HCT116 (cell line): ENCODE results near the gene UBE2D4. TPM values are rescaled to one million over a fixed set of nuclear protein-coding genes. Genes with fewer than 3 reads are reported as not detected.

Experiments
- ATAC-seq: fragments of 200-7000 bp; cut with Tn5 transposase; 2 replicates; pipeline ENCODE4 v1.9.1; 2020; ENCODE audit warnings: mild to moderate bottlenecking, moderate library complexity
- BruUV-seq: library from RNA; stranded (reverse); fragments of 400-500 nt; replicated peaks from 2 replicates; lab custom pipeline; 2021; lab: Mats Ljungman, UMichigan
- CTCF ChIA-PET: fragments of 300-600 bp; sonication (Branson Sonifier 250); formaldehyde crosslinking; loops from one replicate; lab custom pipeline; 2021; ENCODE audit warnings: antibody characterized with exemption; lab: Charles Lee
- POLR2A ChIA-PET: fragments of 300-600, 350-600 bp; sonication (Branson Sonifier 250); formaldehyde crosslinking; loops from one replicate; lab custom pipeline; 2021; ENCODE audit warnings: antibody characterized with exemption; lab: Charles Lee
- RAD21 ChIA-PET, 2 experiments: fragments of 300-600 bp; sonication (Branson Sonifier 250); formaldehyde crosslinking; loops; one replicate each; lab custom pipeline; 2023; ENCODE audit warnings: low total read pairs in 2 of 2; ENCODE audit not compliant: uncharacterized antibody in 2 of 2, unreplicated experiment in 2 of 2, low non-redundant PET in 1 of 2; lab: Charles Lee
- DNase-seq: peaks from one replicate; pipeline ENCODE4 v3.0.0-alpha.2; 2010; ENCODE audit warnings: low read depth, low spot score
- H2AFZ ChIP-seq: fragments of 200-600 bp; shearing (Covaris generic), sonication (generic); 2 replicates; pipeline ENCODE4 v1.6.1; 2017; ENCODE audit warnings: low read depth, mixed run types, mixed read lengths, antibody characterized with exemption, low read length; ENCODE audit not compliant: poor library complexity, severe bottlenecking
- H3K27ac ChIP-seq: 2 replicates; pipeline ENCODE4 v1.5.1; 2012; ENCODE audit warnings: low read depth, low read length
- H3K27me3 ChIP-seq: fragments of 200-600 bp; sonication (generic); 2 replicates; pipeline ENCODE4 v1.6.1; 2016; ENCODE audit warnings: mixed run types, low read length, mixed read lengths; ENCODE audit not compliant: insufficient read depth
- H3K36me3 ChIP-seq, 2 experiments: fragments of 200-500 bp in 1 of 2; fragments of 200-600 bp in 1 of 2; sonication (Bioruptor generic) in 1 of 2; sonication (generic) in 1 of 2; 2 replicates each; pipeline versions ENCODE4 v1.5.1 to v1.6.1; 2014 to 2016; ENCODE audit warnings: low read length in 2 of 2, inconsistent platforms in 1 of 2, mixed read lengths in 1 of 2, mixed run types in 1 of 2; ENCODE audit not compliant: insufficient read depth in 2 of 2, control insufficient read depth in 1 of 2
- H3K4me1 ChIP-seq, 2 experiments: fragments of 200-600 bp in 1 of 2; sonication (generic) in 1 of 2; 2 replicates each; pipeline versions ENCODE4 v1.5.1 to v1.6.1; 2012 to 2017; ENCODE audit warnings: low read length in 2 of 2, inconsistent platforms in 1 of 2, mild to moderate bottlenecking in 1 of 2, mixed read lengths in 1 of 2, mixed run types in 1 of 2, moderate library complexity in 1 of 2; ENCODE audit not compliant: insufficient read depth in 2 of 2, control insufficient read depth in 1 of 2
- H3K4me2 ChIP-seq: fragments of 200-600 bp; sonication (generic); 2 replicates; pipeline ENCODE4 v1.6.1; 2017; ENCODE audit warnings: mixed run types, low read length, mixed read lengths
- H3K4me3 ChIP-seq, 2 experiments: fragments of 200-600 bp in 1 of 2; sonication (generic) in 1 of 2; replicated peaks in 1 of 2; 2 replicates each; pipeline ENCODE4 v1.5.1; 2011 to 2016; ENCODE audit warnings: low read length in 2 of 2, control low read depth in 1 of 2, low read depth in 1 of 2, mild to moderate bottlenecking in 1 of 2, mixed read lengths in 1 of 2, mixed run types in 1 of 2
- H3K79me2 ChIP-seq: fragments of 200-600 bp; sonication (generic); 2 replicates; pipeline ENCODE4 v1.6.1; 2017; ENCODE audit warnings: mild to moderate bottlenecking, mixed run types, low read length, moderate library complexity, mixed read lengths; ENCODE audit not compliant: insufficient read depth
- H3K9ac ChIP-seq: fragments of 200-600 bp; sonication (generic); 2 replicates; pipeline ENCODE4 v1.6.1; 2016; ENCODE audit warnings: low read length, mixed read lengths
- H3K9me2 ChIP-seq: fragments of 200-600 bp; sonication (generic), shearing (Covaris generic); 2 replicates; pipeline ENCODE4 v1.6.1; 2017; ENCODE audit warnings: mixed run types, mild to moderate bottlenecking, moderate library complexity; ENCODE audit not compliant: insufficient read depth
- H3K9me3 ChIP-seq, 2 experiments: fragments of 200-500 bp in 1 of 2; fragments of 200-600 bp in 1 of 2; sonication (Bioruptor generic) in 1 of 2; sonication (generic) in 1 of 2; 2 replicates each; pipeline ENCODE4 v1.6.1; 2014 to 2017; ENCODE audit warnings: low read length in 2 of 2, mixed read lengths in 2 of 2, inconsistent platforms in 1 of 2, low read depth in 1 of 2, mild to moderate bottlenecking in 1 of 2, mixed run types in 1 of 2, moderate library complexity in 1 of 2; ENCODE audit not compliant: control insufficient read depth in 1 of 2, insufficient read depth in 1 of 2
- H4K20me1 ChIP-seq: fragments of 200-600 bp; sonication (generic), shearing (Covaris generic); 2 replicates; pipeline ENCODE4 v1.6.1; 2017; ENCODE audit warnings: mixed run types, mild to moderate bottlenecking, moderate library complexity; ENCODE audit not compliant: insufficient read depth
- CBX3 ChIP-seq: IDR thresholded peaks from 2 replicates; pipeline ENCODE4 v1.6.1; 2012; ENCODE audit warnings: low read depth
- CEBPB ChIP-seq: IDR thresholded peaks from 2 replicates; pipeline ENCODE4 v1.6.1; 2012; ENCODE audit warnings: low read depth
- EGR1 ChIP-seq: IDR thresholded peaks from 2 replicates; pipeline ENCODE4 v1.6.1; 2012; ENCODE audit warnings: low read depth
- ELF1 ChIP-seq: IDR thresholded peaks from 2 replicates; pipeline ENCODE4 v1.6.1; 2012; ENCODE audit warnings: low read depth, borderline replicate concordance
- FOSL1 ChIP-seq: IDR thresholded peaks from 2 replicates; pipeline ENCODE4 v1.6.1; 2012; ENCODE audit warnings: low read depth
- JUND ChIP-seq: IDR thresholded peaks from 2 replicates; pipeline ENCODE4 v1.6.1; 2012
- POLR2A ChIP-seq: IDR thresholded peaks from 2 replicates; pipeline ENCODE4 v1.7.0; 2011; ENCODE audit warnings: borderline replicate concordance; ENCODE audit not compliant: insufficient read depth, insufficient read length; ENCODE audit errors: extremely low read depth
- POLR2AphosphoS5 ChIP-seq: IDR thresholded peaks from 2 replicates; pipeline ENCODE4 v1.6.1; 2011; ENCODE audit warnings: mild to moderate bottlenecking, low read depth, low read length, moderate library complexity
- SIN3A ChIP-seq: IDR thresholded peaks from 2 replicates; pipeline ENCODE4 v1.6.1; 2012; ENCODE audit warnings: low read depth
- SP1 ChIP-seq: IDR thresholded peaks from 2 replicates; pipeline ENCODE4 v1.6.1; 2012; ENCODE audit warnings: low read depth
- TCF7L2 ChIP-seq: IDR thresholded peaks from 2 replicates; pipeline ENCODE4 v1.7.0; 2011; ENCODE audit warnings: borderline replicate concordance, inconsistent platforms; ENCODE audit not compliant: insufficient read depth, insufficient read length; ENCODE audit errors: extremely low read depth
- YY1 ChIP-seq: IDR thresholded peaks from 2 replicates; pipeline ENCODE4 v1.6.1; 2011; ENCODE audit warnings: low read length, low read depth, moderate library complexity, mild to moderate bottlenecking; ENCODE audit not compliant: insufficient replicate concordance; ENCODE audit errors: extremely low read depth
- ZFX ChIP-seq: fragments of 450-650 bp; IDR thresholded peaks from 2 replicates; pipeline ENCODE4 v1.6.1; 2017
- ZNF274 ChIP-seq: fragments of 200-500 bp; sonication (Bioruptor generic); IDR thresholded peaks from 2 replicates; pipeline ENCODE4 v1.6.1; 2014; ENCODE audit warnings: mild to moderate bottlenecking, low read depth, low read length, inconsistent platforms
- intact Hi-C: fragments of 100-400 bp; cut with micrococcal nuclease; formaldehyde crosslinking; loops from 2 replicates; pipeline ENCODE4 v1.10.0; 2022
- total RNA-seq: library from RNA; stranded (reverse); gene quantifications from one replicate; pipeline ENCODE4 v1.2.1, GENCODE V29; 2021; ENCODE audit not compliant: unreplicated experiment
- TF ChIP-seq, protein P1 (sequence below): IDR thresholded peaks from 2 replicates; pipeline ENCODE4 v1.6.1; 2011; ENCODE audit warnings: mild to moderate bottlenecking, low read length, moderate library complexity; ENCODE audit not compliant: insufficient replicate concordance; ENCODE audit errors: extremely low read depth
- TF ChIP-seq, protein P2 (sequence below), 3 experiments: fragments of 200-600 bp in 1 of 3; sonication (generic) in 1 of 3; IDR thresholded peaks in 2 of 3; conservative IDR thresholded peaks in 1 of 3; 2 replicates each; pipeline ENCODE4 v1.5.1; 2012 to 2017; ENCODE audit warnings: low read depth in 2 of 3, low read length in 2 of 3, antibody characterized with exemption in 1 of 3, borderline replicate concordance in 1 of 3, control low read depth in 1 of 3, mild to moderate bottlenecking in 1 of 3, mixed read lengths in 1 of 3, mixed run types in 1 of 3, moderate library complexity in 1 of 3; ENCODE audit not compliant: insufficient read depth in 1 of 3
- TF ChIP-seq, protein P3 (sequence below): IDR thresholded peaks from 2 replicates; pipeline ENCODE4 v1.6.1; 2012

Gene UBE2D4
- total RNA-seq, 1 experiment from 2014 or later = 12.9 TPM

DNA sequence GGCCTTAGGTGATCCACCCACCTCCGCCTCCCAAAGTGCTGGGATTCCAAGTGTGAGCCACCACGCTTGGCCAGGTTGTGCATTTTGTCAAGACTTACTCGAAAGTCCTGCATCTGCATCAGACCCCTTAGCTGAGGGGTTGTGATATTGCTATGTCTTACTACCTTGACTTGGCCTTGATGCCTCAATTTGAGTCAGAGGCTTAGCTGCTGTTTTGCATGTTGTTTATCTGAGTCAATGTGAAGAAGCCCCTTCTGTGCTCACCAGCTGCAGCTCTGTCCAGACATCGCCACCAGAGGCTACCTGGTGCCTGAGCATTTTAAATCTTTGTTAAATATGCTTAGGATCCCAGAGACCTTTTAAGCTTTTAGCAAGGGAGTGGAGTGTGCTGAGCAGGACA is 18.1 kb downstream of the UBE2D4 start (continued):
- TF ChIP-seq, protein P1, sequence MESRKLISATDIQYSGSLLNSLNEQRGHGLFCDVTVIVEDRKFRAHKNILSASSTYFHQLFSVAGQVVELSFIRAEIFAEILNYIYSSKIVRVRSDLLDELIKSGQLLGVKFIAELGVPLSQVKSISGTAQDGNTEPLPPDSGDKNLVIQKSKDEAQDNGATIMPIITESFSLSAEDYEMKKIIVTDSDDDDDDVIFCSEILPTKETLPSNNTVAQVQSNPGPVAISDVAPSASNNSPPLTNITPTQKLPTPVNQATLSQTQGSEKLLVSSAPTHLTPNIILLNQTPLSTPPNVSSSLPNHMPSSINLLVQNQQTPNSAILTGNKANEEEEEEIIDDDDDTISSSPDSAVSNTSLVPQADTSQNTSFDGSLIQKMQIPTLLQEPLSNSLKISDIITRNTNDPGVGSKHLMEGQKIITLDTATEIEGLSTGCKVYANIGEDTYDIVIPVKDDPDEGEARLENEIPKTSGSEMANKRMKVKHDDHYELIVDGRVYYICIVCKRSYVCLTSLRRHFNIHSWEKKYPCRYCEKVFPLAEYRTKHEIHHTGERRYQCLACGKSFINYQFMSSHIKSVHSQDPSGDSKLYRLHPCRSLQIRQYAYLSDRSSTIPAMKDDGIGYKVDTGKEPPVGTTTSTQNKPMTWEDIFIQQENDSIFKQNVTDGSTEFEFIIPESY = no peak
- TF ChIP-seq ZFX (no peak), EGR1 (no peak), POLR2AphosphoS5 (no peak), POLR2A (no peak), TCF7L2 (no peak)

DNA sequence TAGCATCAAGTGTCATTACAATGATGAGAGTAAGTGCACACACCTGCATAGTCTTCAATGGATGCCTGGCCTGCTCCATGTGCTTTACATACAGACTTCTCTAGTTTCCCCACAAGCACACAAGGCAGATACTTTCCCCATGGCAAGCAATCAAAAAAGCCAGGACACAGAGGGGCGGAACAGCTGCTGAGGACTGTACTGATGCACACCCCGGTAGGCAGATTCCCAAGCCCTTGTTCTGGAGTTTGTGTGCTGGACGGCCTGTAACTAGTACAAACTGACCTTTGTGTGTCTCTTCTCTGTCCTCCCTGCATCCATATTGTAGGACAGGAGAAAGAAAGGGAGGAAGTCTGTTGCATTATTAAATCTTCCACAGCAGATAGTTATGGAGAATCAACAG is 25.8 kb downstream of the UBE2D4 start:
- RAD21 ChIA-PET = no interaction called here
- TF ChIP-seq, protein P1 = no peak
- TF ChIP-seq JUND (no peak), SP1 (no peak), CBX3 (no peak), ZNF274 (no peak), YY1 (no peak), ELF1 (no peak), FOSL1 (no peak), SIN3A (no peak), ZFX (no peak), CEBPB (no peak)
- TF ChIP-seq, protein P2, sequence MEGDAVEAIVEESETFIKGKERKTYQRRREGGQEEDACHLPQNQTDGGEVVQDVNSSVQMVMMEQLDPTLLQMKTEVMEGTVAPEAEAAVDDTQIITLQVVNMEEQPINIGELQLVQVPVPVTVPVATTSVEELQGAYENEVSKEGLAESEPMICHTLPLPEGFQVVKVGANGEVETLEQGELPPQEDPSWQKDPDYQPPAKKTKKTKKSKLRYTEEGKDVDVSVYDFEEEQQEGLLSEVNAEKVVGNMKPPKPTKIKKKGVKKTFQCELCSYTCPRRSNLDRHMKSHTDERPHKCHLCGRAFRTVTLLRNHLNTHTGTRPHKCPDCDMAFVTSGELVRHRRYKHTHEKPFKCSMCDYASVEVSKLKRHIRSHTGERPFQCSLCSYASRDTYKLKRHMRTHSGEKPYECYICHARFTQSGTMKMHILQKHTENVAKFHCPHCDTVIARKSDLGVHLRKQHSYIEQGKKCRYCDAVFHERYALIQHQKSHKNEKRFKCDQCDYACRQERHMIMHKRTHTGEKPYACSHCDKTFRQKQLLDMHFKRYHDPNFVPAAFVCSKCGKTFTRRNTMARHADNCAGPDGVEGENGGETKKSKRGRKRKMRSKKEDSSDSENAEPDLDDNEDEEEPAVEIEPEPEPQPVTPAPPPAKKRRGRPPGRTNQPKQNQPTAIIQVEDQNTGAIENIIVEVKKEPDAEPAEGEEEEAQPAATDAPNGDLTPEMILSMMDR (IDR thresholded peaks at IDR 0.05 in 2 of 3, conservative IDR thresholded peaks at IDR 0.05 in 1 of 3; ENCODE audit: borderline replicate concordance in 1 of 3, insufficient read depth in 1 of 3, low read depth in 2 of 3, low read length in 2 of 3) = no peak
- TF ChIP-seq, protein P3, sequence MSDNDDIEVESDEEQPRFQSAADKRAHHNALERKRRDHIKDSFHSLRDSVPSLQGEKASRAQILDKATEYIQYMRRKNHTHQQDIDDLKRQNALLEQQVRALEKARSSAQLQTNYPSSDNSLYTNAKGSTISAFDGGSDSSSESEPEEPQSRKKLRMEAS = no peak
- H3K4me3 ChIP-seq = no peak overlapping the region
- ATAC-seq (no peak), DNase-seq (no peak)
- no peaks in the 10 kb centered on the region for H3K79me2 ChIP-seq
- no peaks in the 10 kb centered on the region for H3K4me1 ChIP-seq
- H3K4me2 ChIP-seq = no peak overlapping the region
- H2AFZ ChIP-seq = no peak overlapping the region
- no peaks in the 10 kb centered on the region for H3K9me3 ChIP-seq
- no peaks in the 10 kb centered on the region for H3K9me2 ChIP-seq
- no peaks in the 10 kb centered on the region for H3K36me3 ChIP-seq
- no peak overlapping the region for H3K9ac ChIP-seq
- H4K20me1 ChIP-seq = no peaks in the 10 kb centered on the region
- H3K27me3 ChIP-seq = no peaks in the 10 kb centered on the region
- intact Hi-C loops = no loop called here
- no TSS peak for BruUV-seq
- CTCF ChIA-PET = no interaction called here
- no peak overlapping the region for H3K27ac ChIP-seq
- POLR2A ChIA-PET = no interaction called here
